GM21723 (cell line): Measurements from ENCODE around the gene UBE4A.

Experiments
- ATAC-seq: cut with Tn5 transposase; IDR thresholded peaks from one replicate; pipeline ENCODE4 v1.9.1; 2021; ENCODE audit warnings: mild to moderate bottlenecking, moderate library complexity; ENCODE audit not compliant: unreplicated experiment

Gene UBE4A

GRCh38 chr11:118435893-118436624 is 76.7 kb downstream of the UBE4A start, which contains the start of gene KMT2A:
TSS of gene KMT2A (plus strand) at chr11:118436492. CDS start at chr11:118436513, 21 bp downstream.
- ATAC-seq: peak; percentile 47

- ATAC-seq: peak; percentile 24
Measured at GRCh38 chr11:118436639-118437207, 77.3 kb downstream of the UBE4A start.

GRCh38 chr11:118437208-118438125 is 78.1 kb downstream of the UBE4A start:
- ATAC-seq: no peak

GRCh38 chr11:118438314-118438931 is 79.0 kb downstream of the UBE4A start:
- peak; percentile 25 for ATAC-seq

GRCh38 chr11:118439646-118440045 is 80.2 kb downstream of the UBE4A start:
- ATAC-seq: no peak

- no peak for ATAC-seq
Measured at GRCh38 chr11:118441770-118442275, 82.4 kb downstream of the UBE4A start.

- no peak for ATAC-seq
Measured at GRCh38 chr11:118442301-118442700, 82.9 kb downstream of the UBE4A start.

- peak; percentile 7 for ATAC-seq
Measured at GRCh38 chr11:118442908-118443589, 83.6 kb downstream of the UBE4A start.

- ATAC-seq: peak; percentile 45
Measured at GRCh38 chr11:118443590-118444218, 84.3 kb downstream of the UBE4A start.

- no peak for ATAC-seq
Measured at GRCh38 chr11:118447423-118447822, 88.0 kb downstream of the UBE4A start.

GRCh38 chr11:118448294-118448693 is 88.9 kb downstream of the UBE4A start:
- ATAC-seq: peak; percentile 77
